HepG2 (cell line): ENCODE results near the gene SETD1B. TPM values are rescaled to one million over a fixed set of nuclear protein-coding genes. Genes with fewer than 3 reads are reported as not detected.

Experiments
- CREB1 ChIP-seq, 2 experiments: fragments of 450-650 bp in 1 of 2; IDR thresholded peaks; 2 replicates each; pipeline ENCODE4 v1.6.1; 2016 to 2017; ENCODE audit warnings: control low read depth in 1 of 2, mild to moderate bottlenecking in 1 of 2, missing compliant biosample characterization in 1 of 2, missing genetic modification characterization in 1 of 2
- KDM4B ChIP-seq: sonication (generic); formaldehyde crosslinking; IDR thresholded peaks from 2 replicates; pipeline ENCODE4 v1.4.0; 2020; ENCODE audit warnings: missing genetic modification reagents
- MZF1 ChIP-seq: sonication (generic); formaldehyde crosslinking; IDR thresholded peaks from 2 replicates; pipeline ENCODE4 v1.8.1; 2023; ENCODE audit warnings: mild to moderate bottlenecking, missing genetic modification reagents, borderline replicate concordance
- SKIL ChIP-seq: sonication (generic); formaldehyde crosslinking; IDR thresholded peaks from 2 replicates; pipeline ENCODE4 v1.8.0; 2022; ENCODE audit warnings: missing genetic modification reagents, mild to moderate bottlenecking, moderate library complexity, borderline replicate concordance
- ZNF709 ChIP-seq: sonication (generic); formaldehyde crosslinking; IDR thresholded peaks from 2 replicates; pipeline ENCODE4 v1.5.0; 2020; ENCODE audit warnings: mild to moderate bottlenecking, missing genetic modification reagents
- ZNF761 ChIP-seq: sonication (generic); formaldehyde crosslinking; conservative IDR thresholded peaks from 2 replicates; pipeline ENCODE4 v1.4.0; 2020; ENCODE audit warnings: mild to moderate bottlenecking, missing genetic modification reagents
- polyA plus RNA-seq, 8 experiments: library from polyadenylated mRNA; depleted of rRNA in 3 of 8; stranded (reverse) in 7 of 8; unstranded in 1 of 8; fragments of >200 nt; fragmentation: Illumina TruSeq in 4 of 8; extraction: Trizol in 4 of 8; gene quantifications; 2 replicates each; pipeline versions ENCODE4 v1.2.1 to v1.2.3, GENCODE V29; 2011 to 2016; ENCODE audit warnings: low read depth in 4 of 8, missing spikeins in 1 of 8, mixed read lengths in 1 of 8; ENCODE audit not compliant: insufficient read depth in 1 of 8
- total RNA-seq, 5 experiments: library from RNA; depleted of rRNA; stranded (reverse); fragments of >200 nt; fragmentation: Illumina TruSeq; extraction: Trizol; gene quantifications; 2 replicates each; pipeline ENCODE4 v1.2.3, GENCODE V29; 2016; ENCODE audit warnings: low read depth in 1 of 5
- TF ChIP-seq, protein P1 (sequence below): sonication (generic); formaldehyde crosslinking; conservative IDR thresholded peaks from 2 replicates; pipeline ENCODE4 v1.5.0; 2020; ENCODE audit warnings: missing genetic modification reagents
- TF ChIP-seq, protein P2 (sequence below): sonication (generic); formaldehyde crosslinking; IDR thresholded peaks from 2 replicates; pipeline ENCODE4 v1.4.0; 2020; ENCODE audit warnings: missing genetic modification reagents
- TF ChIP-seq, protein P3 (sequence below): IDR thresholded peaks from 2 replicates; pipeline ENCODE4 v1.6.1; 2012; ENCODE audit warnings: low read depth, low read length, improper control_type of control experiment

The SETD1B gene
- total and polyA plus RNA-seq, 2 of the 13 experiments (the other 11 are each of a cell fraction or from before 2014, with no cell fraction given), result 1.1 to 1.4 TPM

DNA sequence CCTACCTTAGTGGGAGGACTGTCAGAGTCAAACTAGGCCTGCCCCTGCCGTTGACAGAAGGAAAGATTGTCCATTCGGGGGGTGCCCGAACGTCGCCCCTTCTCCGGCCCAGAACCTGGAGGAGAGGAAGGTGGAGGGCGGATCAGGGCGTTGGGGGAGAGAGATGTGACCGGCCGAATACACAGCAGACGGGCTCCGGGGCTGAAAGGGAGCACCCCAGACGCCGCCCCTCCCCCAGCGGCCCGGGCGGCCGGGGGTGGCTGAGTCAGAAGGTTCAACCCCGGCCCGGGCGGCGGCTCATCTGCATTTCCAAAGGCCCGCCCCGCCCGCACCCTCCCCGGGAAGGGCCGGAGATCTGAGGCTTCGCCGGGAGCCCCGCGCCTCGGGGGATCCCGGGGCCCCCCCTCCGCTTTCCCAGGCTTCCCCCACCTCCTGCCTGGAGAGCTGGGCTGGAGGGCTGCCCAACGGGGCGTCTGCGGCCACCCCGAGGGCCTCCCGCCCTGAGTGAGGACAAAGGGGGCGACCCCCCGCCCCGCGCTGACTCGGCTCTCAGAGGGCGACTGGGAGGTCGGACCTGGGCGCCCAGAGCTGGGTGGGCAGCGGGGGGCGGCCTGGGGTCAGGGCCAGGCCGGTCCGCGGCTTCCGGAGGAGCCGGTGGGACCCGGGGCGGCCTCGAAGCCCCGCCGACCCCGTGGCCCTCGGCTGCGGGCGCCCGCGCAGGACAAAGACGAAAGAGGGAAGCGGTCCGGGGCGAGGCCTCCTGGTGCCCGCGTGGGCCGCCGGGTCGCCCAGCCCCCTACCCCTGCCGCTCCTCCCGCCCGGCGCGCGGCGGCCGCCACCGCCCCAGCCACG, 3.7 kb upstream of the SETD1B start (continued):
- TF ChIP-seq, protein P1, sequence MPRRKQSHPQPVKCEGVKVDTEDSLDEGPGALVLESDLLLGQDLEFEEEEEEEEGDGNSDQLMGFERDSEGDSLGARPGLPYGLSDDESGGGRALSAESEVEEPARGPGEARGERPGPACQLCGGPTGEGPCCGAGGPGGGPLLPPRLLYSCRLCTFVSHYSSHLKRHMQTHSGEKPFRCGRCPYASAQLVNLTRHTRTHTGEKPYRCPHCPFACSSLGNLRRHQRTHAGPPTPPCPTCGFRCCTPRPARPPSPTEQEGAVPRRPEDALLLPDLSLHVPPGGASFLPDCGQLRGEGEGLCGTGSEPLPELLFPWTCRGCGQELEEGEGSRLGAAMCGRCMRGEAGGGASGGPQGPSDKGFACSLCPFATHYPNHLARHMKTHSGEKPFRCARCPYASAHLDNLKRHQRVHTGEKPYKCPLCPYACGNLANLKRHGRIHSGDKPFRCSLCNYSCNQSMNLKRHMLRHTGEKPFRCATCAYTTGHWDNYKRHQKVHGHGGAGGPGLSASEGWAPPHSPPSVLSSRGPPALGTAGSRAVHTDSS (CRISPR knock-in tag), result no peak
- TF ChIP-seq ZNF761 (no peak; the same call in 1 of the 2 replicates), CREB1 (IDR thresholded peaks at IDR 0.05) (no peak), CREB1 (CRISPR knock-in tag; IDR thresholded peaks at IDR 0.05) (no peak), ZNF709 (CRISPR knock-in tag) (0 out of 2 replicates have a peak, but pooled peaks have one; percentile 52), SKIL (CRISPR knock-in tag) (no peak; the same call in 1 of the 2 replicates), KDM4B (CRISPR knock-in tag) (0 out of 2 replicates have a peak, but pooled peaks have one; percentile 17), MZF1 (CRISPR knock-in tag) (no peak)
- TF ChIP-seq, protein P2, sequence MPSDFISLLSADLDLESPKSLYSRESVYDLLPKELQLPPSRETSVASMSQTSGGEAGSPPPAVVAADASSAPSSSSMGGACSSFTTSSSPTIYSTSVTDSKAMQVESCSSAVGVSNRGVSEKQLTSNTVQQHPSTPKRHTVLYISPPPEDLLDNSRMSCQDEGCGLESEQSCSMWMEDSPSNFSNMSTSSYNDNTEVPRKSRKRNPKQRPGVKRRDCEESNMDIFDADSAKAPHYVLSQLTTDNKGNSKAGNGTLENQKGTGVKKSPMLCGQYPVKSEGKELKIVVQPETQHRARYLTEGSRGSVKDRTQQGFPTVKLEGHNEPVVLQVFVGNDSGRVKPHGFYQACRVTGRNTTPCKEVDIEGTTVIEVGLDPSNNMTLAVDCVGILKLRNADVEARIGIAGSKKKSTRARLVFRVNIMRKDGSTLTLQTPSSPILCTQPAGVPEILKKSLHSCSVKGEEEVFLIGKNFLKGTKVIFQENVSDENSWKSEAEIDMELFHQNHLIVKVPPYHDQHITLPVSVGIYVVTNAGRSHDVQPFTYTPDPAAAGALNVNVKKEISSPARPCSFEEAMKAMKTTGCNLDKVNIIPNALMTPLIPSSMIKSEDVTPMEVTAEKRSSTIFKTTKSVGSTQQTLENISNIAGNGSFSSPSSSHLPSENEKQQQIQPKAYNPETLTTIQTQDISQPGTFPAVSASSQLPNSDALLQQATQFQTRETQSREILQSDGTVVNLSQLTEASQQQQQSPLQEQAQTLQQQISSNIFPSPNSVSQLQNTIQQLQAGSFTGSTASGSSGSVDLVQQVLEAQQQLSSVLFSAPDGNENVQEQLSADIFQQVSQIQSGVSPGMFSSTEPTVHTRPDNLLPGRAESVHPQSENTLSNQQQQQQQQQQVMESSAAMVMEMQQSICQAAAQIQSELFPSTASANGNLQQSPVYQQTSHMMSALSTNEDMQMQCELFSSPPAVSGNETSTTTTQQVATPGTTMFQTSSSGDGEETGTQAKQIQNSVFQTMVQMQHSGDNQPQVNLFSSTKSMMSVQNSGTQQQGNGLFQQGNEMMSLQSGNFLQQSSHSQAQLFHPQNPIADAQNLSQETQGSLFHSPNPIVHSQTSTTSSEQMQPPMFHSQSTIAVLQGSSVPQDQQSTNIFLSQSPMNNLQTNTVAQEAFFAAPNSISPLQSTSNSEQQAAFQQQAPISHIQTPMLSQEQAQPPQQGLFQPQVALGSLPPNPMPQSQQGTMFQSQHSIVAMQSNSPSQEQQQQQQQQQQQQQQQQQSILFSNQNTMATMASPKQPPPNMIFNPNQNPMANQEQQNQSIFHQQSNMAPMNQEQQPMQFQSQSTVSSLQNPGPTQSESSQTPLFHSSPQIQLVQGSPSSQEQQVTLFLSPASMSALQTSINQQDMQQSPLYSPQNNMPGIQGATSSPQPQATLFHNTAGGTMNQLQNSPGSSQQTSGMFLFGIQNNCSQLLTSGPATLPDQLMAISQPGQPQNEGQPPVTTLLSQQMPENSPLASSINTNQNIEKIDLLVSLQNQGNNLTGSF (CRISPR knock-in tag), result 0 out of 2 replicates have a peak, but pooled peaks have one; percentile 31
- TF ChIP-seq, protein P3, sequence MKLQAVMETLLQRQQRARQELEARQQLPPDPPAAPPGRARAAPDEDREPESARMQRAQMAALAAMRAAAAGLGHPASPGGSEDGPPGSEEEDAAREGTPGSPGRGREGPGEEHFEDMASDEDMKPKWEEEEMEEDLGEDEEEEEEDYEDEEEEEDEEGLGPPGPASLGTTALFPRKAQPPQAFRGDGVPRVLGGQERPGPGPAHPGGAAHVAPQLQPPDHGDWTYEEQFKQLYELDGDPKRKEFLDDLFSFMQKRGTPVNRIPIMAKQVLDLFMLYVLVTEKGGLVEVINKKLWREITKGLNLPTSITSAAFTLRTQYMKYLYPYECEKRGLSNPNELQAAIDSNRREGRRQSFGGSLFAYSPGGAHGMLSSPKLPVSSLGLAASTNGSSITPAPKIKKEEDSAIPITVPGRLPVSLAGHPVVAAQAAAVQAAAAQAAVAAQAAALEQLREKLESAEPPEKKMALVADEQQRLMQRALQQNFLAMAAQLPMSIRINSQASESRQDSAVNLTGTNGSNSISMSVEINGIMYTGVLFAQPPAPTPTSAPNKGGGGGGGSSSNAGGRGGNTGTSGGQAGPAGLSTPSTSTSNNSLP, result no peak
